ENCODE results near the gene PHF21A. TPM values are rescaled to one million over a fixed set of nuclear protein-coding genes. Genes with fewer than 3 reads are reported as not detected.

Gene PHF21A
- total and polyA plus RNA-seq, 10 of the 15 experiments (the other 5 are each of a cell fraction or from before 2014, with no cell fraction given): 2.6 to 37.2 (median 16.0) TPM

GRCh38 chr11:46127150-46127638 is 5.9 kb upstream of the PHF21A start:
- peak; percentile 99 for ATAC-seq
- H3K4me2 ChIP-seq (ENCODE audit: control insufficient read depth, insufficient read depth): no peak overlapping the region
- CTCF ChIA-PET: interaction anchor here (0.5 to 1.5 kb wide), 9 partner anchors 8 to 187 kb away, joined by 3 to 5 read pairs (median 3); no protein-coding TSS in a partner anchor
- no peak for DNase-seq (ENCODE audit: low read depth, low spot score)
- H3K9me3 ChIP-seq (replicated peaks; ENCODE audit: control insufficient read depth, insufficient read depth, low read length): no peaks in the 10 kb centered on the region
- intact Hi-C loops (cut with micrococcal nuclease; ENCODE audit: unreplicated experiment): loop anchor here (10.0 kb wide), 2 partner anchors 218 to 282 kb away; partner anchors contain the start of genes CRY2 and DGKZ
- no peak overlapping the region for H3K4me3 ChIP-seq
- in situ Hi-C loops (cut with MboI): no loop called here
- POLR2A ChIA-PET: no interaction called here
- no peaks in the 10 kb centered on the region for H3K79me2 ChIP-seq (ENCODE audit: control insufficient read depth, insufficient read depth, low read length)
- FAIRE-seq: peak; percentile 27
- SMC1A ChIA-PET (ENCODE audit: uncharacterized antibody, unreplicated experiment): interaction anchor here (0.5 to 1.3 kb wide), 3 partner anchors 57 to 192 kb away, joined by 3 to 4 read pairs (median 3); no protein-coding TSS in a partner anchor
- no peaks in the 10 kb centered on the region for H3K36me3 ChIP-seq (ENCODE audit: control insufficient read depth in 2 of 2, insufficient read depth in 2 of 2, low read length in 1 of 2)
- H3K27ac ChIP-seq (ENCODE audit: control insufficient read depth, insufficient read depth): no peak overlapping the region
- peak overlapping the region; percentile 61; the same call in 1 of the 2 replicates for H2AFZ ChIP-seq (ENCODE audit: control insufficient read depth, low read depth, low read length)
- no peaks in the 10 kb centered on the region for H3K27me3 ChIP-seq (replicated peaks in 1 of 2; ENCODE audit: control insufficient read depth in 2 of 2, insufficient read depth in 2 of 2, low read length in 1 of 2)
- H4K20me1 ChIP-seq (ENCODE audit: control insufficient read depth, insufficient read depth): no peaks in the 10 kb centered on the region
- no TSS peak for BruUV-seq (replicated peaks)
- H3K4me1 ChIP-seq (ENCODE audit: control insufficient read depth, insufficient read depth, low read length): peaks cover 6% of the 10 kb centered on the region; the same call in 1 of the 2 replicates
- 17% methylated on average over 5 of the region's 5 CpGs for WGBS (ENCODE audit: insufficient coverage, insufficient replicate concordance, low lambda C conversion rate, missing lambda C conversion rate)
- no peak overlapping the region for H3K9ac ChIP-seq (ENCODE audit: control insufficient read depth, insufficient read depth, low read length)
- RAD21 ChIA-PET (ENCODE audit: unreplicated experiment): no interaction called here
- TF ChIP-seq CUX1 (IDR thresholded peaks at IDR 0.05; ENCODE audit: insufficient replicate concordance, low read depth, low read length): no peak
- TF ChIP-seq CHD1 (IDR thresholded peaks at IDR 0.05; ENCODE audit: low read depth, low read length): no peak
- no peak for TF ChIP-seq KDM1A (IDR thresholded peaks at IDR 0.05; ENCODE audit: borderline replicate concordance)
- TF ChIP-seq PAX8 (IDR thresholded peaks at IDR 0.05): no peak
- no peak for TF ChIP-seq RB1 (IDR thresholded peaks at IDR 0.05; ENCODE audit: borderline replicate concordance)
- TF ChIP-seq CTCF (IDR thresholded peaks at IDR 0.05 in 2 of 3, conservative IDR thresholded peaks at IDR 0.05 in 1 of 3; ENCODE audit: control insufficient read depth in 2 of 3, extremely low read depth in 1 of 3, insufficient read depth in 1 of 3, low read depth in 3 of 3, low read length in 3 of 3): peak; percentile 42 to 56 (median 49); a peak in 5 of 6 replicates
- TF ChIP-seq RAD21 (IDR thresholded peaks at IDR 0.05; ENCODE audit: insufficient read depth, low read depth, low read length): peak; percentile 54
- peak; percentile 20; the same call in 1 of the 2 replicates for TF ChIP-seq SMC3 (IDR thresholded peaks at IDR 0.05; ENCODE audit: borderline replicate concordance, low read length)
- no peak for TF ChIP-seq SMAD1 (IDR thresholded peaks at IDR 0.05; ENCODE audit: low read depth, partially characterized antibody)
- no peak for TF ChIP-seq ZNF24 (IDR thresholded peaks at IDR 0.05)

All from GM12878 (cell line).